PC-9 (cell line): ENCODE results near the gene ARHGAP24.

Source experiments
- CTCF ChIP-seq: fragments of 200-600 bp; sonication (generic); conservative IDR thresholded peaks from 2 replicates; pipeline ENCODE4 v1.6.1; 2017; ENCODE audit warnings: mixed run types, antibody characterized with exemption, mild to moderate bottlenecking, moderate library complexity
- EZH2 ChIP-seq: fragments of 200-600 bp; sonication (generic); IDR thresholded peaks from 2 replicates; pipeline ENCODE4 v1.8.0; 2017; ENCODE audit warnings: antibody characterized with exemption, low read depth

DNA sequence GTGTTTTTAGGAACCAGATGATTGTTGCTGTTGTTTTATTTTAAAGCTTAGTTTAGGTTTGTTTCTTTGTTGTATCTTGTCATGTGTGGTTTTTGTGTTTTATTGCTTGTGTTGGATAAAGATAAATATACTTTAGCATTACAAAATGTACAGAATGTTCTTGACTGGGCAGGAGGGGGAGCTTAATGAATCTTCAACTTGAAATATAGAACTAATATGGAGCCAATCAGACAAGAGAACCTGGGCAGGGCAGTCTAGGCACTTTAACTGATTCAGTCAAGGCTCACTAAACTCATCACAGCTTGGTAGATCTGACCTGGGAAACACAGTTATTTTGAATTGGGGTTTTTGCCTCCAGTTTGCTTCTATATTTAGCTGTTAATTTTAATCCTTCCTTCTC is 304.2 kb downstream of the ARHGAP24 start:
- TF ChIP-seq CTCF = no peak
- TF ChIP-seq EZH2 = no peak
